Astrocyte of the hippocampus (primary cell): ENCODE data around the gene LIMS3.
"Not testable (repeated sequence)": the region's sequence is repeated elsewhere in the genome, so short reads cannot be mapped to it uniquely, and the experiment has no call there.

ENCODE experiments used
- DNase-seq: peaks from one replicate; pipeline ENCODE4 v3.0.0; 2011; ENCODE audit warnings: low read depth, low spot score

Gene LIMS3

GRCh38 chr2:109924481-109924880 is 26.0 kb downstream of the LIMS3 start:
- not testable (repeated sequence) for DNase-seq

- DNase-seq: not testable (repeated sequence)
These were observed 29.3 kb downstream of the LIMS3 start for GRCh38 chr2:109927803-109928202.

GRCh38 chr2:109929222-109929621 is 30.7 kb downstream of the LIMS3 start:
- DNase-seq: not testable (repeated sequence)

- DNase-seq: not testable (repeated sequence)
These were observed 38.0 kb downstream of the LIMS3 start for GRCh38 chr2:109936534-109936933.

GRCh38 chr2:109945362-109945761 is 46.9 kb downstream of the LIMS3 start:
- DNase-seq: not testable (repeated sequence)

GRCh38 chr2:109947262-109947958 is 48.9 kb downstream of the LIMS3 start:
- DNase-seq: not testable (repeated sequence)

- not testable (repeated sequence) for DNase-seq
These were observed 49.6 kb downstream of the LIMS3 start for GRCh38 chr2:109947959-109948520.

- not testable (repeated sequence) for DNase-seq
These were observed 51.8 kb downstream of the LIMS3 start for GRCh38 chr2:109950146-109950843.

GRCh38 chr2:109963942-109964341 is 65.5 kb downstream of the LIMS3 start:
- DNase-seq: not testable (repeated sequence)

GRCh38 chr2:109965482-109965881 is 67.0 kb downstream of the LIMS3 start:
- not testable (repeated sequence) for DNase-seq

- not testable (repeated sequence) for DNase-seq
These were observed 67.7 kb downstream of the LIMS3 start for GRCh38 chr2:109966107-109966736.

GRCh38 chr2:109966858-109967257 is 68.4 kb downstream of the LIMS3 start:
- DNase-seq: not testable (repeated sequence)

- DNase-seq: not testable (repeated sequence)
These were observed 71.4 kb downstream of the LIMS3 start for GRCh38 chr2:109969864-109970263.

- DNase-seq: not testable (repeated sequence)
These were observed 73.2 kb downstream of the LIMS3 start for GRCh38 chr2:109971710-109972109.
